A549 (cell line): Measurements from ENCODE around the gene LIPF. TPM values are rescaled to one million over a fixed set of nuclear protein-coding genes. Genes with fewer than 3 reads are reported as not detected.

ENCODE experiments used
- ATAC-seq, 2 experiments: fragments of 200-7000 bp in 1 of 2; fragments of >200 bp in 1 of 2; cut with Nextera tagmentation in 1 of 2; cut with Tn5 transposase in 1 of 2; 3 replicates each; pipeline versions ENCODE4 v1.8.0 to v1.9.1; 2018 to 2020; ENCODE audit warnings: mild to moderate bottlenecking in 1 of 2, moderate library complexity in 1 of 2
- CTCF ChIA-PET: fragments of 300-600 bp; sonication (Branson Sonifier 250); formaldehyde crosslinking; extraction: SDS; loops from one replicate; lab custom pipeline; 2021; ENCODE audit warnings: antibody characterized with exemption, inconsistent platforms; lab: Yijun Ruan, JAX
- POLR2A ChIA-PET: fragments of 350-600 bp; formaldehyde crosslinking; extraction: SDS; loops from one replicate; lab custom pipeline; 2021; ENCODE audit warnings: antibody characterized with exemption, inconsistent platforms; lab: Yijun Ruan, JAX
- DNase-seq, 2 experiments: peaks; one replicate each; pipeline versions ENCODE4 v3.0.0 to v3.0.0-alpha.2; 2011 to 2016; ENCODE audit warnings: low read depth in 1 of 2, low spot score in 1 of 2
- FAIRE-seq: peaks from 2 replicates; lab custom pipeline; 2011; peaks lifted over from hg19 to GRCh38; lab: Jason Lieb, UNC
- H3K27ac ChIP-seq, 2 experiments: fragments of >200 bp; sonication (Bioruptor Twin); formaldehyde crosslinking; 3 replicates each; pipeline ENCODE4 v1.5.1; 2016 to 2017
- H3K4me1 ChIP-seq: fragments of >200 bp; sonication (Bioruptor Twin); formaldehyde crosslinking; 3 replicates; pipeline ENCODE4 v1.6.1; 2016
- H3K4me2 ChIP-seq: fragments of >200 bp; sonication (Bioruptor Twin); formaldehyde crosslinking; 3 replicates; pipeline ENCODE4 v1.6.1; 2016
- H3K4me3 ChIP-seq: fragments of >200 bp; sonication (Bioruptor Twin); formaldehyde crosslinking; 3 replicates; pipeline ENCODE4 v1.5.1; 2016
- H3K9me3 ChIP-seq: fragments of >200 bp; sonication (Bioruptor Twin); formaldehyde crosslinking; 3 replicates; pipeline ENCODE4 v1.6.1; 2016
- ATOH8 ChIP-seq: fragments of 250-450 bp; sonication (Bioruptor Pico); IDR thresholded peaks from 2 replicates; pipeline ENCODE4 v1.5.0; 2020; ENCODE audit warnings: low read depth, mild to moderate bottlenecking, moderate library complexity
- BHLHE40 ChIP-seq: IDR thresholded peaks from 2 replicates; pipeline ENCODE4 v1.6.1; 2012; ENCODE audit warnings: low read depth, low read length, inconsistent platforms
- CBX2 ChIP-seq: fragments of 200-600 bp; sonication (generic); IDR thresholded peaks from 2 replicates; pipeline ENCODE4 v1.6.1; 2016; ENCODE audit warnings: low read depth, mild to moderate bottlenecking, borderline replicate concordance
- CHD4 ChIP-seq: fragments of 200-600 bp; sonication (generic); IDR thresholded peaks from 2 replicates; pipeline ENCODE4 v1.6.1; 2016; ENCODE audit warnings: antibody characterized with exemption, mild to moderate bottlenecking, borderline replicate concordance
- CTCF ChIP-seq: fragments of >200 bp; sonication (Bioruptor Twin); formaldehyde crosslinking; IDR thresholded peaks from 3 replicates; pipeline ENCODE4 v1.5.1; 2016
- E2F6 ChIP-seq: IDR thresholded peaks from 2 replicates; pipeline ENCODE4 v1.6.1; 2012; ENCODE audit warnings: low read depth, borderline replicate concordance
- EHF ChIP-seq: fragments of 250-450 bp; sonication (Bioruptor Pico); IDR thresholded peaks from 2 replicates; pipeline ENCODE4 v1.5.0; 2020; ENCODE audit warnings: mild to moderate bottlenecking
- EP300 ChIP-seq, 2 experiments: fragments of >200 bp; sonication (Bioruptor Twin); formaldehyde crosslinking; IDR thresholded peaks; 2 replicates in 1 of 2; 3 replicates in 1 of 2; pipeline ENCODE4 v1.6.1; 2016 to 2017
- ESRRA ChIP-seq: fragments of 150-350 bp; IDR thresholded peaks from 2 replicates; pipeline ENCODE4 v1.6.1; 2014; ENCODE audit warnings: mild to moderate bottlenecking, low read length, borderline replicate concordance
- FOXS1 ChIP-seq: fragments of 250-450 bp; sonication (Bioruptor Pico); IDR thresholded peaks from 2 replicates; pipeline ENCODE4 v1.5.0; 2020; ENCODE audit warnings: mild to moderate bottlenecking, moderate library complexity
- HDAC2 ChIP-seq: fragments of 200-600 bp; sonication (generic); IDR thresholded peaks from 2 replicates; pipeline ENCODE4 v1.6.1; 2016
- HES2 ChIP-seq: fragments of >200 bp; sonication (Bioruptor Twin); formaldehyde crosslinking; IDR thresholded peaks from 2 replicates; pipeline ENCODE4 v1.6.1; 2016
- HOXB5 ChIP-seq: fragments of 250-450 bp; sonication (Bioruptor Pico); IDR thresholded peaks from 2 replicates; pipeline ENCODE4 v1.5.0; 2020; ENCODE audit warnings: mild to moderate bottlenecking, moderate library complexity
- JUN ChIP-seq, 2 experiments: fragments of >200 bp; sonication (Bioruptor Twin); formaldehyde crosslinking; IDR thresholded peaks; 2 replicates in 1 of 2; 3 replicates in 1 of 2; pipeline ENCODE4 v1.6.1; 2016 to 2017
- JUNB ChIP-seq: fragments of >200 bp; sonication (Bioruptor Twin); formaldehyde crosslinking; IDR thresholded peaks from 2 replicates; pipeline ENCODE4 v1.6.1; 2016
- MAX ChIP-seq: IDR thresholded peaks from 2 replicates; pipeline ENCODE4 v1.6.1; 2012
- MAZ ChIP-seq: fragments of 150-350 bp; IDR thresholded peaks from 2 replicates; pipeline ENCODE4 v1.6.1; 2014; ENCODE audit warnings: antibody characterized with exemption, low read depth, low read length, borderline replicate concordance
- MYC ChIP-seq: IDR thresholded peaks from 2 replicates; pipeline ENCODE4 v1.6.1; 2012; ENCODE audit warnings: mild to moderate bottlenecking, inconsistent platforms, low read length, improper control_type of control experiment, borderline replicate concordance
- RARB ChIP-seq: fragments of 250-450 bp; sonication (Bioruptor Pico); IDR thresholded peaks from 2 replicates; pipeline ENCODE4 v1.8.0; 2021; ENCODE audit warnings: mild to moderate bottlenecking, moderate library complexity
- RCOR1 ChIP-seq: fragments of 150-350 bp; IDR thresholded peaks from 2 replicates; pipeline ENCODE4 v1.6.1; 2014; ENCODE audit warnings: antibody characterized with exemption, low read length, low read depth
- RFX5 ChIP-seq: fragments of 450-650 bp; IDR thresholded peaks from 2 replicates; pipeline ENCODE4 v1.7.1; 2014; ENCODE audit warnings: antibody characterized with exemption, mild to moderate bottlenecking, moderate library complexity
- SMC3 ChIP-seq: fragments of >200 bp; sonication (Bioruptor Twin); formaldehyde crosslinking; IDR thresholded peaks from 3 replicates; pipeline ENCODE4 v1.6.1; 2018; ENCODE audit warnings: inconsistent platforms
- SREBF2 ChIP-seq: fragments of 450-650 bp; IDR thresholded peaks from 2 replicates; pipeline ENCODE4 v1.6.1; 2014; ENCODE audit warnings: mild to moderate bottlenecking, moderate library complexity
- TFCP2L1 ChIP-seq: fragments of 250-450 bp; sonication (Bioruptor Pico); IDR thresholded peaks from 2 replicates; pipeline ENCODE4 v1.5.0; 2021; ENCODE audit warnings: mild to moderate bottlenecking
- TP53 ChIP-seq: fragments of 250-450 bp; sonication (Bioruptor Pico); IDR thresholded peaks from 2 replicates; pipeline ENCODE4 v1.5.0; 2021; ENCODE audit warnings: mild to moderate bottlenecking, moderate library complexity
- ZC3H11A ChIP-seq: fragments of 450-650 bp; IDR thresholded peaks from 2 replicates; pipeline ENCODE4 v1.6.1; 2014; ENCODE audit warnings: antibody characterized with exemption, mild to moderate bottlenecking
- WGBS: methylation state at CpG from one replicate; pipeline ENCODE4 v1.1.6; 2017; ENCODE audit errors: missing lambda C conversion rate; 5-methylcytosine and 5-hydroxymethylcytosine counted together
- polyA plus RNA-seq, 4 experiments: library from polyadenylated mRNA; depleted of rRNA in 3 of 4; stranded (reverse); fragments of >200 nt; fragmentation: RNase III in 1 of 4; extraction: RNeasy Plus Mini Kit Qiagen cat#74134 plus additional on column Dnase treatment in 1 of 4; gene quantifications; 2 replicates in 3 of 4; 3 replicates in 1 of 4; pipeline ENCODE4 v1.2.3, GENCODE V29; 2011 to 2017

LIPF gene
- polyA plus RNA-seq, 2 of the 4 experiments (the other 2 are of a cell fraction) = not detected

- no peak for TF ChIP-seq TP53 (CRISPR knock-in tag)
- TF ChIP-seq JUNB = no peak
Measured at GRCh38 chr10:88616250-88616977, 47.8 kb upstream of the LIPF start (continued).

- no peak for FAIRE-seq
- CTCF ChIA-PET = interaction anchor here (0.7 to 1.3 kb wide), 3 partner anchors 31 to 317 kb away, joined by 3 read pairs; no protein-coding TSS in a partner anchor
Measured at GRCh38 chr10:88617772-88618300, 46.4 kb upstream of the LIPF start.

GRCh38 chr10:88618496-88618895 is 45.7 kb upstream of the LIPF start:
- no peak for ATAC-seq
- ChIA-PET CTCF (interaction anchor here (0.7 kb wide), 1 partner anchor 217 kb away, joined by 3 read pairs; no protein-coding TSS in a partner anchor), POLR2A (interaction anchor here (0.6 kb wide), 1 partner anchor 209 kb away, joined by 4 read pairs; no protein-coding TSS in a partner anchor)
- H3K4me1 ChIP-seq = no peaks in the 10 kb centered on the region
- H3K4me3 ChIP-seq = no peak overlapping the region
- H3K4me2 ChIP-seq = no peak overlapping the region
- H3K27ac ChIP-seq = no peak overlapping the region
- H3K9me3 ChIP-seq = no peaks in the 10 kb centered on the region
- no peak for DNase-seq
- no peak for FAIRE-seq
- TF ChIP-seq MAZ = no peak
- TF ChIP-seq EHF = no peak
- TF ChIP-seq E2F6 = no peak
- TF ChIP-seq RCOR1 = no peak
- no peak for TF ChIP-seq RFX5
- TF ChIP-seq EP300 (IDR thresholded peaks at IDR 0.05) = no peak
- no peak for TF ChIP-seq SMC3
- no peak for TF ChIP-seq MYC
- TF ChIP-seq SREBF2 = no peak
- TF ChIP-seq ESRRA = no peak
- no peak for TF ChIP-seq ATOH8 (CRISPR knock-in tag)
- no peak for TF ChIP-seq CBX2
- no peak for TF ChIP-seq MAX
- no peak for TF ChIP-seq JUN (IDR thresholded peaks at IDR 0.05)
- no peak for TF ChIP-seq FOXS1
- no peak for TF ChIP-seq HDAC2
- TF ChIP-seq CTCF = no peak
- TF ChIP-seq HES2 = no peak
- no peak for TF ChIP-seq BHLHE40
- no peak for TF ChIP-seq HOXB5 (CRISPR knock-in tag)
- WGBS = 9% methylated on average over 1 of the region's 1 CpG

More at GRCh38 chr10:88617772-88618300, 46.4 kb upstream of the LIPF start:
- Histone ChIP-seq H3K4me2 (no peak overlapping the region), H3K4me1 (no peaks in the 10 kb centered on the region), H3K4me3 (no peak overlapping the region), H3K9me3 (no peaks in the 10 kb centered on the region), H3K27ac (no peak overlapping the region)
- ATAC-seq (no peak), DNase-seq (no peak)
- POLR2A ChIA-PET = no interaction called here
- 41% methylated on average over 1 of the region's 1 CpG for WGBS
- TF ChIP-seq ZC3H11A = no peak
- TF ChIP-seq SREBF2 = no peak
- TF ChIP-seq HDAC2 = no peak
- no peak for TF ChIP-seq TFCP2L1 (CRISPR knock-in tag)
- TF ChIP-seq RARB = no peak
- TF ChIP-seq CHD4 = no peak
- TF ChIP-seq ATOH8 (CRISPR knock-in tag) = no peak
- no peak for TF ChIP-seq JUNB
